Natural killer cell (primary cell): Measurements from ENCODE around the gene RACK1. TPM values are rescaled to one million over a fixed set of nuclear protein-coding genes. Genes with fewer than 3 reads are reported as not detected.

Experiments
- ATAC-seq, 3 donors: fragments of 150-1000 bp in 2 of 3; fragments of 200-7000 bp in 1 of 3; cut with Tn5 transposase; 1 replicate in 1 of 3; 2 replicates in 2 of 3; pipeline ENCODE4 v1.10.0; 2021; ENCODE audit warnings: mild to moderate bottlenecking in 2 of 3, moderate library complexity in 2 of 3
- DNase-seq, 2 donors: peaks; one replicate each; pipeline versions ENCODE4 v3.0.0 to v3.0.0-alpha.2; 2013 to 2021; ENCODE audit warnings: mixed read lengths in 1 of 2
- H3K27ac ChIP-seq: one replicate; pipeline ENCODE4 v1.5.1; 2013; ENCODE audit warnings: mild to moderate bottlenecking, low read length
- H3K27me3 ChIP-seq: one replicate; pipeline ENCODE4 v1.6.1; 2013; ENCODE audit warnings: low read length; ENCODE audit not compliant: control insufficient read depth, insufficient read depth
- H3K36me3 ChIP-seq: one replicate; pipeline ENCODE4 v1.6.1; 2013; ENCODE audit warnings: low read length; ENCODE audit not compliant: control insufficient read depth, insufficient read depth
- H3K4me1 ChIP-seq: one replicate; pipeline ENCODE4 v1.6.1; 2013; ENCODE audit warnings: low read length; ENCODE audit not compliant: control insufficient read depth, insufficient read depth
- H3K4me3 ChIP-seq: one replicate; pipeline ENCODE4 v1.5.1; 2013; ENCODE audit warnings: low read length
- H3K9me3 ChIP-seq: one replicate; pipeline ENCODE4 v1.6.1; 2013; ENCODE audit warnings: low read length; ENCODE audit not compliant: control insufficient read depth, insufficient read depth
- H3K27ac Mint-ChIP-seq, 2 donors: one replicate each; pipeline ENCODE4 v1.8.0; 2022; ENCODE audit warnings: mild to moderate bottlenecking in 2 of 2, mixed read lengths in 2 of 2, moderate library complexity in 1 of 2
- H3K27me3 Mint-ChIP-seq, 2 donors: one replicate each; pipeline ENCODE4 v1.8.0; 2022; ENCODE audit warnings: low read depth in 2 of 2, mixed read lengths in 2 of 2
- H3K36me3 Mint-ChIP-seq: one replicate; pipeline ENCODE4 v1.8.0; 2022; ENCODE audit warnings: mixed read lengths
- H3K4me1 Mint-ChIP-seq, 2 donors: one replicate each; pipeline ENCODE4 v1.8.0; 2022; ENCODE audit warnings: mixed read lengths in 2 of 2
- H3K4me3 Mint-ChIP-seq: one replicate; pipeline ENCODE4 v1.8.0; 2022; ENCODE audit warnings: mild to moderate bottlenecking, moderate library complexity, mixed read lengths
- H3K9me3 Mint-ChIP-seq, 2 donors: one replicate each; pipeline ENCODE4 v1.8.0; 2022; ENCODE audit warnings: mixed read lengths in 2 of 2
- WGBS: methylation state at CpG from one replicate; pipeline ENCODE4 v1.1.7; 2013; ENCODE audit warnings: missing lambda C conversion rate; ENCODE audit not compliant: insufficient coverage; 5-methylcytosine and 5-hydroxymethylcytosine counted together
- intact Hi-C: fragments of 100-400 bp; cut with micrococcal nuclease; formaldehyde crosslinking; loops from one replicate; pipeline ENCODE4 v1.14.2; 2022
- total RNA-seq, 4 donors: library from RNA; stranded (reverse); fragments of 120-200 nt in 1 of 4; gene quantifications; one replicate each; pipeline versions ENCODE4 v1.2.3 to v1.2.4, GENCODE V29; 2013 to 2022
- TF ChIP-seq, protein P1 (sequence below): fragments of 200-600 bp; IDR thresholded peaks from one replicate; pipeline ENCODE4 v1.8.0; 2022; ENCODE audit warnings: antibody characterized with exemption

The RACK1 gene
- total RNA-seq, 3 donors from 2014 or later (not counting 1 experiment from before 2014, with no cell fraction given): 1,089 to 1,233 (median 1,138) TPM

DNA sequence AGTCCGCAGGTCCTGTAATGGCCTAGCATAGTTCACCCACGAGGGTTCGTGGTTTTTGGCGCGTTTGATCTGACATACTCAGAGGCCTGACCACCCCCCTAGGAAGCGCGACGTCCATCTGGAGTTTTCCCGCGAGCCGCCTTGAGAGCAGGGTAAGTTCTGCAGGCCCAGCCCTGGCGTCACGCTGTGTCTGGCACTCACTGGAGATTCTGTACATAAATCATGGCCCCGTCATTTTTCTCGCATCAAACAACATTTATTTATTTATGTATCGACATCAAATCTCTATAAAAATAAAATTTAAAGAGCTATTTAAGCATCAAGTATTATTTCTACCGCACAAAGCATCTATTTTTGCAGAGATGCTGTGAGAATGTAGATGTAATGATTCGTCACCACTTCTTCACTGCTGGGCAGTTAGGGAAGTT is 21.1 kb downstream of the RACK1 start:
- H3K4me3 ChIP-seq: peak overlapping the region; percentile 82
- Mint-ChIP-seq H3K27ac (peak overlapping the region; percentile 96 to 99), H3K27me3 (peaks cover 0 to 2% of the 10 kb centered on the region in 2 donors), H3K4me3 (peak overlapping the region; percentile 95), H3K9me3 (no peaks in the 10 kb centered on the region), H3K4me1 (peaks cover 65 to 75% of the 10 kb centered on the region in 2 donors), H3K36me3 (peaks cover 6% of the 10 kb centered on the region)
- intact Hi-C loops: loop anchor here (1.0 to 10.0 kb wide), 6 partner anchors 15 to 418 kb away; partner anchors contain the start of genes MGAT1, RACK1 and TRIM52
- H3K36me3 ChIP-seq: no peaks in the 10 kb centered on the region
- TF ChIP-seq, protein P1, sequence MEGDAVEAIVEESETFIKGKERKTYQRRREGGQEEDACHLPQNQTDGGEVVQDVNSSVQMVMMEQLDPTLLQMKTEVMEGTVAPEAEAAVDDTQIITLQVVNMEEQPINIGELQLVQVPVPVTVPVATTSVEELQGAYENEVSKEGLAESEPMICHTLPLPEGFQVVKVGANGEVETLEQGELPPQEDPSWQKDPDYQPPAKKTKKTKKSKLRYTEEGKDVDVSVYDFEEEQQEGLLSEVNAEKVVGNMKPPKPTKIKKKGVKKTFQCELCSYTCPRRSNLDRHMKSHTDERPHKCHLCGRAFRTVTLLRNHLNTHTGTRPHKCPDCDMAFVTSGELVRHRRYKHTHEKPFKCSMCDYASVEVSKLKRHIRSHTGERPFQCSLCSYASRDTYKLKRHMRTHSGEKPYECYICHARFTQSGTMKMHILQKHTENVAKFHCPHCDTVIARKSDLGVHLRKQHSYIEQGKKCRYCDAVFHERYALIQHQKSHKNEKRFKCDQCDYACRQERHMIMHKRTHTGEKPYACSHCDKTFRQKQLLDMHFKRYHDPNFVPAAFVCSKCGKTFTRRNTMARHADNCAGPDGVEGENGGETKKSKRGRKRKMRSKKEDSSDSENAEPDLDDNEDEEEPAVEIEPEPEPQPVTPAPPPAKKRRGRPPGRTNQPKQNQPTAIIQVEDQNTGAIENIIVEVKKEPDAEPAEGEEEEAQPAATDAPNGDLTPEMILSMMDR: no peak
- 0% methylated on average over 16 of the region's 18 CpGs for WGBS
- DNase-seq: no peak
- no peaks in the 10 kb centered on the region for H3K27me3 ChIP-seq
- H3K4me1 ChIP-seq: peaks cover 55% of the 10 kb centered on the region
- ATAC-seq: peak in 2 of 3 donors; percentile 7 to 19
- H3K9me3 ChIP-seq: no peaks in the 10 kb centered on the region
- H3K27ac ChIP-seq: peak overlapping the region; percentile 91

DNA sequence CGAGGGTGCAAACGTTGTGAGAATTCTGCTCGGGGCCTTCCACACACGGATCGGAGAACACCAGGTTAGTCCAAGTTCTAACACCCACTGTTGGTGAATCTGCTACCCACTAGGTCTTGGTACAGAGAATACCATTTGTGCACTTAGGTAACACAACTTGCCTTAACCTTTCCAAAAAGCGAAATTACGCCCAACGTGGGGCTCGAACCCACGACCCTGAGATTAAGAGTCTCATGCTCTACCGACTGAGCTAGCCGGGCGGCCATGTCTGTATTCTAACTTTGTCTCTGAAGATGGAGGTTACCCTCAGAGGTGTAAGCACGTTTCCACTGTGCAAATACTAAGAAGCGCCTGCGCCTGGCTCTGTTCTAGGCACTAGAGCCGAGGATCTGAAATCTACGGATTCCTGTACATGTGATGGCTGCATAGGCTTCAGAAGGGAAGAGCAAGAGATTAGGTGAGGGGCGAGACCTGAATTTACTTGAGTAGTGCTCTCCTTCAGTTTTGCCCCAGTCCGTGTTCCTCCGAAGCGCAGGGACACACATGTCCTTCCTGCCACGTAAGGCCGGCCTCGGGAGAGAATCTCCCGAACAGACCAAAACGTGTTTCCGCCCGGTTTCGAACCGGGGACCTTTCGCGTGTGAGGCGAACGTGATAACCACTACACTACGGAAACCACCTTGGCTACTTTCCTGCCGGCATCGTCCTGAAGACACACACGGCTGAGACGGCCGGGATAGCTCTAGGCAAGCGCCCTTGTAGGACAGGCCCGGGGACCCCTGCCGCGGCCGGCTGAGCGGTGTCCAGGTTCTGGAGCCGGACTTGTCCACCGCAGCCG is 21.7 kb downstream of the RACK1 start:
- peaks cover 62% of the 10 kb centered on the region for H3K4me1 ChIP-seq
- peak; percentile 32 to 46 (median 35) for ATAC-seq
- intact Hi-C loops: loop anchor here (1.0 to 10.0 kb wide), 3 partner anchors 15 to 417 kb away; partner anchors contain the start of gene MGAT1

GRCh38 chr5:181221105-181221791 is 22.5 kb downstream of the RACK1 start:
- Histone ChIP-seq H3K4me3 (peak overlapping the region; percentile 1), H3K36me3 (no peaks in the 10 kb centered on the region), H3K27ac (peak overlapping the region; percentile 91), H3K4me1 (peaks cover 68% of the 10 kb centered on the region), H3K27me3 (no peaks in the 10 kb centered on the region), H3K9me3 (no peaks in the 10 kb centered on the region)
- no peak for ATAC-seq
- H3K27me3 Mint-ChIP-seq: peaks cover 0 to 2% of the 10 kb centered on the region in 2 donors
- TF ChIP-seq, protein P1: no peak
- WGBS: 42% methylated on average over 22 of the region's 27 CpGs
- H3K36me3 Mint-ChIP-seq: peaks cover 6% of the 10 kb centered on the region
- H3K4me3 Mint-ChIP-seq: peak overlapping the region; percentile 95
- H3K9me3 Mint-ChIP-seq: no peaks in the 10 kb centered on the region
- H3K27ac Mint-ChIP-seq: peak overlapping the region; percentile 96 to 99
- intact Hi-C loops: loop anchor here (10.0 kb wide), 1 partner anchor 416 kb away; the partner anchor contains the start of gene MGAT1
- DNase-seq: peak; percentile 57 to 88
- H3K4me1 Mint-ChIP-seq: peaks cover 74 to 84% of the 10 kb centered on the region in 2 donors

More for the DNA sequence above, 21.7 kb downstream of the RACK1 start:
- H3K4me1 Mint-ChIP-seq: peaks cover 71 to 80% of the 10 kb centered on the region in 2 donors
- peak; percentile 97 to 99 for DNase-seq
- TF ChIP-seq, protein P1: no peak
- peaks cover 0 to 2% of the 10 kb centered on the region in 2 donors for H3K27me3 Mint-ChIP-seq
- WGBS: 5% methylated on average over 50 of the region's 50 CpGs
- no peaks in the 10 kb centered on the region for H3K36me3 ChIP-seq
- peak overlapping the region; percentile 95 for H3K4me3 Mint-ChIP-seq
- peak overlapping the region; percentile 91 for H3K27ac ChIP-seq
- no peaks in the 10 kb centered on the region for H3K9me3 Mint-ChIP-seq
- peak overlapping the region; percentile 82 for H3K4me3 ChIP-seq
- H3K27me3 ChIP-seq: no peaks in the 10 kb centered on the region
- H3K9me3 ChIP-seq: no peaks in the 10 kb centered on the region
- peak overlapping the region; percentile 96 to 99 for H3K27ac Mint-ChIP-seq
- peaks cover 6% of the 10 kb centered on the region for H3K36me3 Mint-ChIP-seq
